KOPT-K1 (cell line): ENCODE results near the gene TOB1.

Experiments
- H3K27ac ChIP-seq: fragments of 200-600 bp; sonication (generic); 2 replicates; pipeline ENCODE4 v1.5.1; 2016; ENCODE audit warnings: antibody characterized with exemption, mild to moderate bottlenecking, low read depth, low read length; ENCODE audit not compliant: poor library complexity, severe bottlenecking
- H3K36me3 ChIP-seq: fragments of 200-600 bp; sonication (generic); 2 replicates; pipeline ENCODE4 v1.5.1; 2017; ENCODE audit warnings: antibody characterized with exemption, mild to moderate bottlenecking, low read length, moderate library complexity; ENCODE audit not compliant: insufficient read depth
- H3K9me3 ChIP-seq: fragments of 200-600 bp; sonication (generic); 2 replicates; pipeline ENCODE4 v1.5.1; 2017; ENCODE audit warnings: antibody characterized with exemption, low read length, mild to moderate bottlenecking; ENCODE audit not compliant: insufficient read depth, poor library complexity, severe bottlenecking

TOB1 gene

DNA sequence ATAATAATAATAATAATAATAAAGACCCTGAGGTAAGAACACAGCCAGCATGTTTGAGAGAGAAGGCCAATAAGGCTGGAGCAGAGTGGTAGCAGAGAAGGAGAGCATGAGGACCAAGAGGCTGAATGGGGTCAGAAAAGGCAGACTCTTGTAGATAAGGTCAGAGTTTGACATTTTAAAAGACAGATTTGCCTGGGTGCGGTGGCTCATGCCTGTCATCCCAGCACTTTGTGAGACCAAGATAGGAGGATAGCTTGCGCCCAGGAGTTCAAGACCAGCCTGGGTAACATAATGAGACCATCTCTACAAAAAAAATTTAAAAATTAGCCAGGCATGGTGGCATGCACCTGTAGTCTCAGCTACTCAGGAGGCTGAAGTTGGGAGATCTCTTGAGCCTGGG is 41.7 kb downstream of the TOB1 start:
- Histone ChIP-seq H3K27ac (no peak overlapping the region), H3K36me3 (no peaks in the 10 kb centered on the region), H3K9me3 (no peaks in the 10 kb centered on the region)

DNA sequence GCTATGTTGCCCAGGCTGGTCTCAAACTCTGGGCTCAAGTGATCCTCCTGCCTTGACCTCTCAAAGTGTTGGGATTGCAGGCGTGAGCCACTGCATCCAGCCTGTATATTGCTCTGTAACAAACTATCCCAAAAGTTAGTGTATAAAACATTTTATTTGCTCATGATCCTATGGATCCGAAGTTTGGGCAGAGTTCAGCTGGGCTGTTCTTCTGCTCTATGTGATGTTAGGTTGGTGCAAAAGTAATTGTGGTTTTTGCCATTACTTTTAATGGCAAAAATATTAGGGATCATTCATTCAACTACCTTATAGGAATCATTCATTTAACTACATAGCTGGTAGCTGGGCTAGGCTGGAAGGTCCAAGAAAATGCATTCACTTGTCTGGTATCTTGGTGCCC is 43.6 kb downstream of the TOB1 start:
- H3K27ac ChIP-seq, result no peak overlapping the region
- no peaks in the 10 kb centered on the region for H3K9me3 ChIP-seq
- no peaks in the 10 kb centered on the region for H3K36me3 ChIP-seq

- Histone ChIP-seq H3K27ac (no peak overlapping the region), H3K9me3 (no peaks in the 10 kb centered on the region), H3K36me3 (no peaks in the 10 kb centered on the region)
These were observed 45.5 kb downstream of the TOB1 start for GRCh38 chr17:50820651-50821050.

- H3K9me3 ChIP-seq, result no peaks in the 10 kb centered on the region
- no peaks in the 10 kb centered on the region for H3K36me3 ChIP-seq
- no peak overlapping the region for H3K27ac ChIP-seq
These were observed 47.1 kb downstream of the TOB1 start for GRCh38 chr17:50818921-50819657.

GRCh38 chr17:50818261-50818660 is 47.9 kb downstream of the TOB1 start:
- Histone ChIP-seq H3K36me3 (no peaks in the 10 kb centered on the region), H3K9me3 (no peaks in the 10 kb centered on the region), H3K27ac (no peak overlapping the region)

DNA sequence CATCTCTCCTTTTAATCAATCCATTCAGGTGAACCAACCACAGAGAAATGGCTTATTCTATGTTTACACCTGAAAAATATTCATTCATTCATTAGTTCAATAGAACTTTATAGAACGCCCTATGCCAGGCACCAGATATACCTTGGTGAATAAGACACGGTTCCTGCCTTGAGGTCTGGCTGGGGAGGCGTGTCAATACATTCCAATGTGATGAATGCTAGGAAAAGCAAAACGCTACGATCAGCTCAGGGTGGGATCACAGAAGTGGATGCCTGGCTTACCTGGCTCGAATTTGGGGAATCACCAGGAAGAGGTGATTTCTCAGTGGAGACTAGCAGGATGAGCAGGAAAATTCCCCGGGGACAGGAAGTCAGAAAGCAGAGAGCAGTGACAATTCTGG is 48.3 kb downstream of the TOB1 start:
- no peak overlapping the region for H3K27ac ChIP-seq
- H3K36me3 ChIP-seq, result no peaks in the 10 kb centered on the region
- no peaks in the 10 kb centered on the region for H3K9me3 ChIP-seq

DNA sequence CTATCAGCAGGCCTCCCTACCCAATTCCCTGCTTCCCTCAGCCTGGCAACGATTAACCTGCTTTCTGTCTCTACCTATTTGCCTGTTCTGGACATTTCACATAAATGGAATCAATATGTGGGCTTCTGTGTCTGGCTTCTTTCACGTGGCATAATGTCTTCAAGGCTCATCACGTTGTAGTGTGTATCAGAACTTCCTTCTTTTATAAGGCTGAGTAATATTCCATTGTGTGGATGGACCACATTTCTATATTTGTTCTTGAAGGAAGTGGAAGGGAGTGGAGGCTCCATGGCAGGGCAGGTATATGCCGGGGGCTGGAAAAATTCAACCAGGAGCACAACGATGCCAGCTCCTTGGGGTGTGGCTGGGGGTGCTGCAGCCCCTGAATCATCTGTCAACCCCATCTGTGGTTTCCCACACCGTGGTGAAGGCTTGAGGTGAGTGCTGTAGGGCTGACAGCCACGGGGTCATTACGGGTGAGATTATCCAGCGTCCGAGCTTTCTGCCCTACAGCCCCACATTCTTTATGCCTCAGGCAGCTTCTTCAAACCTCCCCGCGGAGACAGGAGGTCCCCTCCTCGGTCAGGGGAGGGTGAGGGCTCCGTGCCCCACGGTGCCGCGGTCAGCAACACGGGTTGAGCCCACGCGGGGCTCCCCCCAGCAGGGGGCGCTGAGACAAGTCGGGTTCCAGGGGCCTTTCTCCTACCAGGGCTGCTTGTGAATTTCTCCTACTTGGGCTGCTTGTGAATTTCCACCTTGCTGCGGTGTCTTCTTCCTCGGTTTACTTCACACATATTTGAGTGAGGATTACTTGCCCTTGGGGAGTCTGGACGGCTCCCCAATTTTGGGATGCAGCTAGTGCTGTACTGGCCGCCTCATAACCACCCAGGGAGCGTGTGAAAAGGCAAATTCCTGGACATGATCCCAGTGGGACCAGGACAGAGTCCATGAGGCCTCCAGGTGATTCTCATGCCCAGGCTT is 49.1 kb downstream of the TOB1 start:
- Histone ChIP-seq H3K27ac (no peak overlapping the region), H3K36me3 (no peaks in the 10 kb centered on the region), H3K9me3 (no peaks in the 10 kb centered on the region)

DNA sequence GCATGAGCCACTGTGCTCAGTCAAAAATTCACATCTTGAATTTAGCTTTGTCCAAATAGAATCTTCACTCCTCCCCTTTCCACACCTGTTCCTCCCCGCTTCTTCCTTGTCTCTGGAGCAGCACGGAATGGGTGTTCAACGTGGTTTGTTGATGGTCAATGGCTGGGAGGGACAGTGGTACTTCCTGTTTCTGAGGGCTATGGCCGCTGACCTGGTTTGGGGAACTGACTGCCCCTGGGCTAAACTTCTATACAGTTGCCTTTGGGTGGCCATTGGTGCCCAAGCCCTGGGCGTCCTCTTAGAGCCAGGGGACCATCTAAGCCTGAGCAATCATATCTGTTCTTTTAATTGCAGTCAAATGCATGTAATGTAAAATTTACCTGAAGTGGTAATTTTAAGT is 49.9 kb downstream of the TOB1 start:
- H3K9me3 ChIP-seq, result no peaks in the 10 kb centered on the region
- no peaks in the 10 kb centered on the region for H3K36me3 ChIP-seq
- no peak overlapping the region for H3K27ac ChIP-seq

- Histone ChIP-seq H3K9me3 (no peaks in the 10 kb centered on the region), H3K36me3 (no peaks in the 10 kb centered on the region), H3K27ac (no peak overlapping the region)
These were observed 50.8 kb downstream of the TOB1 start for GRCh38 chr17:50815400-50815799.

- no peak overlapping the region for H3K27ac ChIP-seq
- no peaks in the 10 kb centered on the region for H3K36me3 ChIP-seq
- H3K9me3 ChIP-seq, result no peaks in the 10 kb centered on the region
These were observed 52.6 kb downstream of the TOB1 start for GRCh38 chr17:50813583-50813982.
